ENCODE measurements around the gene AKT3.
"Not testable (repeated sequence)": the region's sequence is repeated elsewhere in the genome, so short reads cannot be mapped to it uniquely, and the experiment has no call there.

DNA sequence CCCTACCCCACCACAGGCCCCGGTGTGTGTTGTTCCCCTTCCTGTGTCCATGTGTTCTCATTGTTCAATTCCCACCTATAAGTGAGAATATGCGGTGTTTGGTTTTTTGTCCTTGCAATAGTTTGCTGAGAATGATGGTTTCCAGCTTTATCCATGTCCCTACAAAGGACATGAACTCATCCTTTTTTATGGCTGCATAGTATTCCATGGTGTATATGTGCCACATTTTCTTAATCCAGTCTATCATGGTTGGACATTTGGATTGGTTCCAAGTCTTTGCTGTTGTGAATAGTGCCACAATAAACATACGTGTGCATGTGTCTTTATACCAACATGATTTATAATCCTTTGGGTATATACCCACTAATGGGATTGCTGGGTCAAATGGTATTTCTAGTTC, 27.0 kb upstream of the AKT3 start:
- not testable (repeated sequence) for TF ChIP-seq POLR2AphosphoS5, EP300 (IDR thresholded peaks at IDR 0.05)
- TF ChIP-seq, protein P1, sequence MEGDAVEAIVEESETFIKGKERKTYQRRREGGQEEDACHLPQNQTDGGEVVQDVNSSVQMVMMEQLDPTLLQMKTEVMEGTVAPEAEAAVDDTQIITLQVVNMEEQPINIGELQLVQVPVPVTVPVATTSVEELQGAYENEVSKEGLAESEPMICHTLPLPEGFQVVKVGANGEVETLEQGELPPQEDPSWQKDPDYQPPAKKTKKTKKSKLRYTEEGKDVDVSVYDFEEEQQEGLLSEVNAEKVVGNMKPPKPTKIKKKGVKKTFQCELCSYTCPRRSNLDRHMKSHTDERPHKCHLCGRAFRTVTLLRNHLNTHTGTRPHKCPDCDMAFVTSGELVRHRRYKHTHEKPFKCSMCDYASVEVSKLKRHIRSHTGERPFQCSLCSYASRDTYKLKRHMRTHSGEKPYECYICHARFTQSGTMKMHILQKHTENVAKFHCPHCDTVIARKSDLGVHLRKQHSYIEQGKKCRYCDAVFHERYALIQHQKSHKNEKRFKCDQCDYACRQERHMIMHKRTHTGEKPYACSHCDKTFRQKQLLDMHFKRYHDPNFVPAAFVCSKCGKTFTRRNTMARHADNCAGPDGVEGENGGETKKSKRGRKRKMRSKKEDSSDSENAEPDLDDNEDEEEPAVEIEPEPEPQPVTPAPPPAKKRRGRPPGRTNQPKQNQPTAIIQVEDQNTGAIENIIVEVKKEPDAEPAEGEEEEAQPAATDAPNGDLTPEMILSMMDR (IDR thresholded peaks at IDR 0.05): not testable (repeated sequence)

Measured in suprapubic skin (tissue), 4 donors.